Hippocampal formation (tissue), 2 donors: ENCODE data around the gene CCNJ.

ENCODE experiments used
- DNase-seq, 2 donors: peaks; one replicate each; lab custom pipeline; 2025; lab: John Stamatoyannopoulos, UW

The CCNJ gene

DNA sequence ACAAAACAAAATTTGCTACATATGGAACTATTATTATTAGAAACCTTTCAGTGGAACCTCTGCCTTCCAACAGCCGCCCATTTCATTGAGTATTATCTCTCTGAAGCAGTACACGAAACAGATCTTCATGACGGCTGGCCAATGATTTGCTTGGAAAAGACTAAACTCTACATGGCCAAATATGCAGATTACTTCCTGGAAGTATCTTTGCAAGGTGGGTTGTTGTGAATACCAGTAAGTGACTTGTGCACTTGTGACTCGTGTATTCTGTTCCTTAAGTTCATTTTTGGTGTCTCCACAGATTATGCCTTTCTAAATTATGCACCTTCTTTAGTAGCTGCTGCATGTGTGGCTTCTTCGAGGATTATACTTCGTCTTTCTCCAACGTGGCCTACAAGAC, 13.4 kb downstream of the CCNJ start:
- DNase-seq: no peak

- DNase-seq: no peak
Observed at GRCh38 chr10:96061232-96061631, 17.8 kb downstream of the CCNJ start.

DNA sequence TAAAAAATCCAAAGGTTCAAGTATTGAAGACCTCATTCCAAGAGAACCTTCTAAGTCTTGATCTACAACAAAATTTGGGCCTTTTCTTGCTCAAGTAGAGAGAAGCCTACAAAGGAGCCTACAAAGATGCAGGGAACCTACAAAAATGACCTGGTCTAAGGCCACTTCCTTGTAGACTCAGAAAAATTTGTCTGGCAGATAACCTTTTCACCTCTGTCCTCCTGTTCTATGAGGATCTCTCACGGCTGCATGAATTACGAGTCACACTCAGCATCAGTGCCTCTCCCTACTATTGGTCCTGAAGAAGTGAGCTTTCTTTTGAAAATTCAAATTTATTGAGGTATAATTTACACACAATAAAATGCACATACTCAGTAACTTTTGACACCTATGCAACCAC, 29.3 kb downstream of the CCNJ start:
- DNase-seq: no peak

DNA sequence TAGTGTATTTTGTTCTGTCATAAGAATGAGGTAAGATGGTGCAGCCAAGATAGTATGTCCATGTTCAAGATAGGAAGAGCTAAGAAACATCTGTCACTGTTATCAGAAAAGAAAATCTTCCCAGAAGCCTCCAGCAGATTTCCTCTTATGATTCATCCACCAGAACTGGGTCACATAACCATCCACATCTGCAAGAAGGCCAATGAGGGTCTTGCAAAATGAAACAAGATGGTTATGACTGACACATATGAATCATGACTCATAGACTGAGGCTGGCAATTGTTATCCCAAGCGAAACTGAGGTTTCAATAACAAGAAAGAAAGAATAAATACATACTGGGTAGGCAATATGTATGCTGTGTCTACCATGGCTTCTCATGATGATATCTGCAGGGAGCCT, 30.3 kb downstream of the CCNJ start:
- no peak for DNase-seq

DNA sequence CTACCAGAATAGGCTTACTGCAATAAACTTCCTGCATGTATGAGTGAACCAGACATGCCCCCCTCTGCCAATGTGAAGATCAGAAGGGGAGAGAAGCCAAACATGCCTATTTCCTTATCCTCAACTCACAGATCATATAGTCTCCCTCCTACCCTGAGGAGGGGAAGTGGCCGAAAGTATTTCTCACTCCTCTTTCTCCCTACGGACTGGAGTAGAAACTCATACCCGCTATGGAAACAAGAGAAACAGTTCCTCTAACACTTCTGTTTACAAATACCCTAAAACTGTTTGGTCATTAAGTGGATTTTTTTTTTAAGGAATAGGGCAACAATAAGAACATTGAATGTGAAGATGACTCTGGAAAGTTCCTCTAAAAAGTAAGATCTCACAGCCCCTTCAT, 31.4 kb downstream of the CCNJ start:
- DNase-seq: no peak

- no peak for DNase-seq
Observed at GRCh38 chr10:96075977-96076376, 32.6 kb downstream of the CCNJ start.

DNA sequence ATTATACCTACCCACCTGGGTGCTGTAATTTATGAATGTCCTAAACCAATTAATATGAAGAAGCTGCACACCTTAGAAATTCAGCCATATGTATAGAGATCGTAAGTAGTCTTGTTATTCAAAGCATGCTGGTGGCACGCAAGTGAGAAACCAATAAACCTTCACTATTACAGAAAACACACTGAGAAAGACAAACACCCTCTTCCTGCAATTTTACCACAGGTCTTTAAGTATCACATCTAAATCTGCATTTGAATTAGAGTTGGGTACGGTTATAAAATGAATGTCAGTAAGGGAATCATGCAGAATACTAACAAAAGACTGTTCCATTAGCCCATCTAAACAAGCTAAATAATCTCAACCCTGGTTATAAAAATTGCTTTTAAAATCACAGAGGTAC, 33.8 kb downstream of the CCNJ start:
- DNase-seq: no peak

DNA sequence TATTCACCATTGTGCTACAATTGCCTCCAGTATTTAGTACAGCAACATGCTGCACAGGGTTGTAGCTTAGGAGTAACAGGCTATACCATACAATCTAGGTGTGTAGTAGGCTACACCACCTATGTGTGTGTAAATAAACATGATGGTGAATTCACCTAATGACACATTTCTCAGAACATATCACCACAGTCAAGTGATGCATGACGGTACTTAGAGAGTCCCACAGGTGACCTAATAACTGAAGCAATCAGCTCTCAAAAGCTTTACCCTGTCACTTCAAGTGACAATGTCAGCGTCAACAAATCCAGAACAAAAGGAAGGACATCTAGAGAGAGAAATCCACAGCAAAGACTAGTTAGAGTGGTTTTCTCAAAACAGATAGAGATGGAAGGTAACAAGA, 38.8 kb downstream of the CCNJ start:
- no peak for DNase-seq

DNA sequence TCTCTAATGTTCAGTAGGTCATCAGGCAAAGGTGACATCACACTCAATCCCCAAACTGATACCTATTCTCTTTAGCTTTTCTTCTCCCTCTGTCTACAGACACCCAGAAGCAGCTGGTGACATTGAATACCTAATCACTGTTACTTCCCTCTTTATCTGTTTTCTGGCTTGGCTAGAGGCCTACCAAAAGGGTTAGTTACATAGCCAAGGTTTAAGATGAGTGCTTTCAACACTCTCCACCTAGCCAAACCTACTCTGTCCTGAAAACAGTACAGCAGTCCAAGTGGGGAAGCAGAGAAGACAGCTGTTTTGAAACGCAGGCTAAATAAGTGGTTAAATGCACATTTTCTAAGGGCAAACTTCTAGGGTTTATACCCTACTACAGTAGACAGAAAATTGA, 39.4 kb downstream of the CCNJ start:
- DNase-seq: no peak

GRCh38 chr10:96089116-96089515, 45.7 kb downstream of the CCNJ start:
- DNase-seq: no peak

- peak; percentile 83 to 84 for DNase-seq
Observed at GRCh38 chr10:96089670-96090462, 46.5 kb downstream of the CCNJ start.

- no peak for DNase-seq
Observed at GRCh38 chr10:96090463-96090800, 47.0 kb downstream of the CCNJ start.

GRCh38 chr10:96092999-96093767, 49.8 kb downstream of the CCNJ start:
- no peak for DNase-seq

GRCh38 chr10:96093948-96094347, 50.6 kb downstream of the CCNJ start:
- DNase-seq: no peak

GRCh38 chr10:96096958-96097357, 53.6 kb downstream of the CCNJ start:
- DNase-seq: no peak

DNA sequence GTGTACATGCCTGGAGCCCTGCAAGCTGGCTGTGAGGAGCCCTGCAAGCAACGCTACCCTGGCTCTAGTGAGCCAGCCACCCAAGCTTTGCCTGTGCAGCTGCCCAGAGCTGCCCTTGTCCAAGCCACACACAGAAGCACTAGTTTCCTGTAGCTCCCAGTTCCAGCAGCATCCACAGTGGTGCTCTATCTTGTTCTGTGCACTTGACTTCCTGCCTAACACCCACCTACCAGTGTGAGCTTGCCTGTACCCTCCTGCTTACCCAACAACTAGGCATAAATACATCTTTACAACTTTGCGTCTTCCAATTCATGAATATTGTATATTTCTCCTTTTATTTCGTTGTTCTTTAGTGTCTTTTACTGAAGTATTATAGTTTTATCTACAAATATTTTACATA, 54.5 kb downstream of the CCNJ start:
- DNase-seq: no peak

DNA sequence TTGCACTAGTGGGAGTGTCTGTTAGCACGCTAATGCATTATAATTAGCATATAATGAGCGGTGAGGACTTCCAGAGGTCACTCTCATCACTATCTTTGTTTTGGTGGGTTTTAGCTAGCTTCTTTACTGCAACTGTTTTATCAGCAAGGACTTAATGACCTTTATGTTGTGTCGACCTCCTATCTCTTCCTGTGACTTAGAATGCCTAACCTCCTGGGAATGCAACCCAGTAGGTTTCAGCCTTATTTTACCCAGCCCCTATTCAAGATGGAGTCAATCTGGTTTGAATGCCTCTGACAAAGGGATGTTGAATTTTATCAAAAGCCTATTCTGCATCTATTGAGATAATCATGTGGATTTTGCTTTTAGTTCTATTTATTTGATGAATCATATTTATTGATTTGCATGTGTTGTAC, 64.2 kb downstream of the CCNJ start:
- no peak for DNase-seq
